B cell (primary cell): Measurements from ENCODE around the gene MRPL22. TPM values are rescaled to one million over a fixed set of nuclear protein-coding genes. Genes with fewer than 3 reads are reported as not detected.

Experiments used
- ATAC-seq: fragments of 200-7000 bp; cut with Tn5 transposase; one replicate; pipeline ENCODE4 v1.10.0; 2021; ENCODE audit warnings: low read depth, mild to moderate bottlenecking, moderate number of reproducible peaks, moderate library complexity
- CTCF ChIA-PET: fragments of 350-600 bp; sonication (Branson Sonifier 250); formaldehyde crosslinking; loops from one replicate; lab custom pipeline; 2021; ENCODE audit warnings: antibody characterized with exemption, inconsistent platforms; lab: Charles Lee
- POLR2A ChIA-PET: fragments of 350-600 bp; sonication (Branson Sonifier 250); formaldehyde crosslinking; loops from one replicate; lab custom pipeline; 2021; ENCODE audit warnings: antibody characterized with exemption; lab: Charles Lee
- DNase-seq: peaks from one replicate; pipeline ENCODE4 v3.0.0; 2013
- H2AFZ ChIP-seq: 2 replicates; pipeline ENCODE4 v1.6.1; 2012; ENCODE audit warnings: mild to moderate bottlenecking, low read depth, low read length; ENCODE audit not compliant: insufficient read depth, poor library complexity, severe bottlenecking
- H3K27ac ChIP-seq, 2 donors: 1 replicate in 1 of 2; 2 replicates in 1 of 2; pipeline ENCODE4 v1.5.1; 2012 to 2013; ENCODE audit warnings: low read length in 2 of 2, mild to moderate bottlenecking in 2 of 2, moderate library complexity in 1 of 2
- H3K27me3 ChIP-seq, 4 experiments: fragments of 200-600 bp in 1 of 4; sonication (generic) in 1 of 4; replicated peaks in 1 of 4; 1 replicate in 2 of 4; 2 replicates in 2 of 4; pipeline versions ENCODE4 v1.6.1 to v1.7.0; 2013 to 2016; ENCODE audit warnings: low read length in 3 of 4, mild to moderate bottlenecking in 2 of 4, mixed read lengths in 1 of 4, moderate library complexity in 1 of 4; ENCODE audit not compliant: insufficient read depth in 4 of 4, control insufficient read depth in 3 of 4; ENCODE audit errors: control extremely low read depth in 1 of 4
- H3K36me3 ChIP-seq, 2 experiments: replicated peaks in 1 of 2; 1 replicate in 1 of 2; 2 replicates in 1 of 2; pipeline versions ENCODE4 v1.6.1 to v1.7.1; 2013; ENCODE audit warnings: low read length in 1 of 2; ENCODE audit not compliant: insufficient read depth in 2 of 2, control insufficient read depth in 1 of 2; ENCODE audit errors: control extremely low read depth in 1 of 2, extremely low read depth in 1 of 2
- H3K4me1 ChIP-seq, 2 donors: fragments of 200-600 bp in 1 of 2; sonication (generic) in 1 of 2; 1 replicate in 1 of 2; 2 replicates in 1 of 2; pipeline versions ENCODE4 v1.5.1 to v1.6.1; 2013 to 2017; ENCODE audit warnings: low read length in 2 of 2; ENCODE audit not compliant: control insufficient read depth in 2 of 2, insufficient read depth in 2 of 2
- H3K4me2 ChIP-seq: replicated peaks from 2 replicates; pipeline ENCODE3; 2012; ENCODE audit warnings: mild to moderate bottlenecking, low read depth, low read length; ENCODE audit not compliant: poor library complexity, severe bottlenecking
- H3K4me3 ChIP-seq, 5 experiments: fragments of 200-600 bp in 1 of 5; sonication (generic) in 1 of 5; 1 replicate in 3 of 5; 2 replicates in 2 of 5; pipeline versions ENCODE4 v1.5.1 to v1.7.0; 2011 to 2016; ENCODE audit warnings: low read length in 4 of 5, mild to moderate bottlenecking in 4 of 5, low read depth in 2 of 5, control low read depth in 1 of 5, moderate library complexity in 1 of 5; ENCODE audit not compliant: insufficient read depth in 1 of 5; ENCODE audit errors: control extremely low read depth in 1 of 5, extremely low read depth in 1 of 5
- H3K79me2 ChIP-seq: fragments of 200-600 bp; sonication (generic); one replicate; pipeline ENCODE4 v1.6.0; 2016; ENCODE audit warnings: low read length; ENCODE audit not compliant: control insufficient read depth, insufficient read depth
- H3K9ac ChIP-seq: fragments of 200-600 bp; sonication (generic); 2 replicates; pipeline ENCODE4 v1.6.1; 2017; ENCODE audit warnings: mild to moderate bottlenecking, low read length, moderate library complexity
- H3K9me3 ChIP-seq, 3 donors: one replicate each; pipeline versions ENCODE4 v1.6.1 to v1.7.1; 2013; ENCODE audit warnings: low read length in 2 of 3; ENCODE audit not compliant: control insufficient read depth in 2 of 3, insufficient read depth in 1 of 3; ENCODE audit errors: control extremely low read depth in 1 of 3
- H4K20me1 ChIP-seq: 2 replicates; pipeline ENCODE4 v1.6.0; 2012; ENCODE audit warnings: mild to moderate bottlenecking, low read length; ENCODE audit not compliant: insufficient read depth, control insufficient read depth, poor library complexity, severe bottlenecking
- H3K27ac Mint-ChIP-seq: one replicate; pipeline ENCODE4 v1.8.0; 2021; ENCODE audit warnings: mixed read lengths
- H3K27me3 Mint-ChIP-seq: one replicate; pipeline ENCODE4 v1.8.0; 2021; ENCODE audit warnings: mixed read lengths
- H3K4me1 Mint-ChIP-seq: one replicate; pipeline ENCODE4 v1.8.0; 2021; ENCODE audit warnings: mixed read lengths
- H3K4me3 Mint-ChIP-seq: one replicate; pipeline ENCODE4 v1.8.0; 2021; ENCODE audit warnings: mixed read lengths
- H3K9me3 Mint-ChIP-seq: one replicate; pipeline ENCODE4 v1.8.0; 2022; ENCODE audit warnings: mixed read lengths; ENCODE audit not compliant: insufficient read depth
- CTCF ChIP-seq: fragments of 200-600 bp; IDR thresholded peaks from one replicate; pipeline ENCODE4 v1.8.0; 2022; ENCODE audit warnings: antibody characterized with exemption, mild to moderate bottlenecking
- EZH2 ChIP-seq: IDR thresholded peaks from 2 replicates; pipeline ENCODE4 v1.6.1; 2012; ENCODE audit warnings: borderline replicate concordance, low read depth, mild to moderate bottlenecking, moderate library complexity, low read length; ENCODE audit not compliant: insufficient read depth, poor library complexity, severe bottlenecking
- WGBS: methylation state at CpG from one replicate; pipeline ENCODE4 v1.1.5; 2013; ENCODE audit warnings: missing lambda C conversion rate; ENCODE audit not compliant: insufficient coverage; 5-methylcytosine and 5-hydroxymethylcytosine counted together
- intact Hi-C: fragments of 100-400 bp; cut with micrococcal nuclease; formaldehyde crosslinking; loops from one replicate; pipeline ENCODE4 v1.10.0; 2022
- polyA plus RNA-seq: library from polyadenylated mRNA; depleted of rRNA; stranded (reverse); fragments of >200 nt; gene quantifications from 2 replicates; pipeline ENCODE4 v1.2.3, GENCODE V29; 2012
- total RNA-seq, 2 donors: library from RNA; stranded (reverse); fragments of 120-200 nt in 1 of 2; gene quantifications; 1 replicate in 1 of 2; 2 replicates in 1 of 2; pipeline versions ENCODE4 v1.2.3 to v1.2.4, GENCODE V29; 2013 to 2022

MRPL22 gene
- total and polyA plus RNA-seq, 2 donors (not counting 1 experiment from before 2014, with no cell fraction given) = 18.8 to 21.4 TPM

- ChIA-PET CTCF (no interaction called here), POLR2A (no interaction called here)
- Mint-ChIP-seq H3K9me3 (no peaks in the 10 kb centered on the region), H3K27me3 (no peaks in the 10 kb centered on the region), H3K4me3 (no peak overlapping the region), H3K27ac (no peak overlapping the region), H3K4me1 (no peaks in the 10 kb centered on the region)
- H3K79me2 ChIP-seq = no peaks in the 10 kb centered on the region
- H3K36me3 ChIP-seq = peaks cover 18 to 73% of the 10 kb centered on the region in 2 experiments
- intact Hi-C loops = no loop called here
- DNase-seq = no peak
- H3K9me3 ChIP-seq = no peaks in the 10 kb centered on the region
- H3K27ac ChIP-seq = no peak overlapping the region
- H3K4me3 ChIP-seq = no peak overlapping the region
- WGBS = 100% methylated on average over 3 of the region's 9 CpGs
- no peak overlapping the region for H3K4me2 ChIP-seq
- H2AFZ ChIP-seq = no peak overlapping the region
- no peak overlapping the region for H3K9ac ChIP-seq
- TF ChIP-seq EZH2 (no peak), CTCF (no peak)
- H3K4me1 ChIP-seq = no peaks in the 10 kb centered on the region
- no peak for ATAC-seq
- H4K20me1 ChIP-seq = no peaks in the 10 kb centered on the region
- H3K27me3 ChIP-seq = no peaks in the 10 kb centered on the region
Measured at GRCh38 chr5:154899151-154899816, 41.6 kb upstream of the MRPL22 start.

- Mint-ChIP-seq H3K27me3 (no peaks in the 10 kb centered on the region), H3K4me3 (no peak overlapping the region), H3K9me3 (no peaks in the 10 kb centered on the region), H3K4me1 (no peaks in the 10 kb centered on the region), H3K27ac (no peak overlapping the region)
- no peaks in the 10 kb centered on the region for H3K4me1 ChIP-seq
- no peak for TF ChIP-seq EZH2
- no peak for TF ChIP-seq CTCF
- intact Hi-C loops = no loop called here
- no peak for ATAC-seq
- no peaks in the 10 kb centered on the region for H4K20me1 ChIP-seq
- H3K27me3 ChIP-seq = no peaks in the 10 kb centered on the region
- no peak overlapping the region for H3K4me3 ChIP-seq
- no CpG with 5 or more reads among the region's 1 CpG for WGBS
- ChIA-PET CTCF (no interaction called here), POLR2A (no interaction called here)
- no peaks in the 10 kb centered on the region for H3K79me2 ChIP-seq
- DNase-seq = no peak
- H3K9ac ChIP-seq = no peak overlapping the region
- H3K9me3 ChIP-seq = no peaks in the 10 kb centered on the region
- H3K4me2 ChIP-seq = no peak overlapping the region
- no peak overlapping the region for H3K27ac ChIP-seq
- no peak overlapping the region for H2AFZ ChIP-seq
- peaks cover 18 to 76% of the 10 kb centered on the region in 2 experiments for H3K36me3 ChIP-seq
Measured at GRCh38 chr5:154900066-154900465, 40.8 kb upstream of the MRPL22 start.
